B cell (primary cell): ENCODE measurements around the gene ABCB6. TPM values are rescaled to one million over a fixed set of nuclear protein-coding genes. Genes with fewer than 3 reads are reported as not detected.

Experiments
- ATAC-seq: fragments of 200-7000 bp; cut with Tn5 transposase; one replicate; pipeline ENCODE4 v1.10.0; 2021; ENCODE audit warnings: low read depth, mild to moderate bottlenecking, moderate number of reproducible peaks, moderate library complexity
- CTCF ChIA-PET: fragments of 350-600 bp; sonication (Branson Sonifier 250); formaldehyde crosslinking; loops from one replicate; lab custom pipeline; 2021; ENCODE audit warnings: antibody characterized with exemption, inconsistent platforms; lab: Charles Lee
- POLR2A ChIA-PET: fragments of 350-600 bp; sonication (Branson Sonifier 250); formaldehyde crosslinking; loops from one replicate; lab custom pipeline; 2021; ENCODE audit warnings: antibody characterized with exemption; lab: Charles Lee
- DNase-seq: peaks from one replicate; pipeline ENCODE4 v3.0.0; 2013
- H2AFZ ChIP-seq: 2 replicates; pipeline ENCODE4 v1.6.1; 2012; ENCODE audit warnings: mild to moderate bottlenecking, low read depth, low read length; ENCODE audit not compliant: insufficient read depth, poor library complexity, severe bottlenecking
- H3K27ac ChIP-seq, 2 donors: 1 replicate in 1 of 2; 2 replicates in 1 of 2; pipeline ENCODE4 v1.5.1; 2012 to 2013; ENCODE audit warnings: low read length in 2 of 2, mild to moderate bottlenecking in 2 of 2, moderate library complexity in 1 of 2
- H3K27me3 ChIP-seq, 4 experiments: fragments of 200-600 bp in 1 of 4; sonication (generic) in 1 of 4; replicated peaks in 1 of 4; 1 replicate in 2 of 4; 2 replicates in 2 of 4; pipeline versions ENCODE4 v1.6.1 to v1.7.0; 2013 to 2016; ENCODE audit warnings: low read length in 3 of 4, mild to moderate bottlenecking in 2 of 4, mixed read lengths in 1 of 4, moderate library complexity in 1 of 4; ENCODE audit not compliant: insufficient read depth in 4 of 4, control insufficient read depth in 3 of 4; ENCODE audit errors: control extremely low read depth in 1 of 4
- H3K36me3 ChIP-seq, 2 experiments: replicated peaks in 1 of 2; 1 replicate in 1 of 2; 2 replicates in 1 of 2; pipeline versions ENCODE4 v1.6.1 to v1.7.1; 2013; ENCODE audit warnings: low read length in 1 of 2; ENCODE audit not compliant: insufficient read depth in 2 of 2, control insufficient read depth in 1 of 2; ENCODE audit errors: control extremely low read depth in 1 of 2, extremely low read depth in 1 of 2
- H3K4me1 ChIP-seq, 2 donors: fragments of 200-600 bp in 1 of 2; sonication (generic) in 1 of 2; 1 replicate in 1 of 2; 2 replicates in 1 of 2; pipeline versions ENCODE4 v1.5.1 to v1.6.1; 2013 to 2017; ENCODE audit warnings: low read length in 2 of 2; ENCODE audit not compliant: control insufficient read depth in 2 of 2, insufficient read depth in 2 of 2
- H3K4me2 ChIP-seq: replicated peaks from 2 replicates; pipeline ENCODE3; 2012; ENCODE audit warnings: mild to moderate bottlenecking, low read depth, low read length; ENCODE audit not compliant: poor library complexity, severe bottlenecking
- H3K4me3 ChIP-seq, 5 experiments: fragments of 200-600 bp in 1 of 5; sonication (generic) in 1 of 5; 1 replicate in 3 of 5; 2 replicates in 2 of 5; pipeline versions ENCODE4 v1.5.1 to v1.7.0; 2011 to 2016; ENCODE audit warnings: low read length in 4 of 5, mild to moderate bottlenecking in 4 of 5, low read depth in 2 of 5, control low read depth in 1 of 5, moderate library complexity in 1 of 5; ENCODE audit not compliant: insufficient read depth in 1 of 5; ENCODE audit errors: control extremely low read depth in 1 of 5, extremely low read depth in 1 of 5
- H3K79me2 ChIP-seq: fragments of 200-600 bp; sonication (generic); one replicate; pipeline ENCODE4 v1.6.0; 2016; ENCODE audit warnings: low read length; ENCODE audit not compliant: control insufficient read depth, insufficient read depth
- H3K9ac ChIP-seq: fragments of 200-600 bp; sonication (generic); 2 replicates; pipeline ENCODE4 v1.6.1; 2017; ENCODE audit warnings: mild to moderate bottlenecking, low read length, moderate library complexity
- H3K9me3 ChIP-seq, 3 donors: one replicate each; pipeline versions ENCODE4 v1.6.1 to v1.7.1; 2013; ENCODE audit warnings: low read length in 2 of 3; ENCODE audit not compliant: control insufficient read depth in 2 of 3, insufficient read depth in 1 of 3; ENCODE audit errors: control extremely low read depth in 1 of 3
- H4K20me1 ChIP-seq: 2 replicates; pipeline ENCODE4 v1.6.0; 2012; ENCODE audit warnings: mild to moderate bottlenecking, low read length; ENCODE audit not compliant: insufficient read depth, control insufficient read depth, poor library complexity, severe bottlenecking
- H3K27ac Mint-ChIP-seq: one replicate; pipeline ENCODE4 v1.8.0; 2021; ENCODE audit warnings: mixed read lengths
- H3K27me3 Mint-ChIP-seq: one replicate; pipeline ENCODE4 v1.8.0; 2021; ENCODE audit warnings: mixed read lengths
- H3K4me1 Mint-ChIP-seq: one replicate; pipeline ENCODE4 v1.8.0; 2021; ENCODE audit warnings: mixed read lengths
- H3K4me3 Mint-ChIP-seq: one replicate; pipeline ENCODE4 v1.8.0; 2021; ENCODE audit warnings: mixed read lengths
- H3K9me3 Mint-ChIP-seq: one replicate; pipeline ENCODE4 v1.8.0; 2022; ENCODE audit warnings: mixed read lengths; ENCODE audit not compliant: insufficient read depth
- CTCF ChIP-seq: fragments of 200-600 bp; IDR thresholded peaks from one replicate; pipeline ENCODE4 v1.8.0; 2022; ENCODE audit warnings: antibody characterized with exemption, mild to moderate bottlenecking
- EZH2 ChIP-seq: IDR thresholded peaks from 2 replicates; pipeline ENCODE4 v1.6.1; 2012; ENCODE audit warnings: borderline replicate concordance, low read depth, mild to moderate bottlenecking, moderate library complexity, low read length; ENCODE audit not compliant: insufficient read depth, poor library complexity, severe bottlenecking
- WGBS: methylation state at CpG from one replicate; pipeline ENCODE4 v1.1.5; 2013; ENCODE audit warnings: missing lambda C conversion rate; ENCODE audit not compliant: insufficient coverage; 5-methylcytosine and 5-hydroxymethylcytosine counted together
- intact Hi-C: fragments of 100-400 bp; cut with micrococcal nuclease; formaldehyde crosslinking; loops from one replicate; pipeline ENCODE4 v1.10.0; 2022
- polyA plus RNA-seq: library from polyadenylated mRNA; depleted of rRNA; stranded (reverse); fragments of >200 nt; gene quantifications from 2 replicates; pipeline ENCODE4 v1.2.3, GENCODE V29; 2012
- total RNA-seq, 2 donors: library from RNA; stranded (reverse); fragments of 120-200 nt in 1 of 2; gene quantifications; 1 replicate in 1 of 2; 2 replicates in 1 of 2; pipeline versions ENCODE4 v1.2.3 to v1.2.4, GENCODE V29; 2013 to 2022

Gene ABCB6
- total and polyA plus RNA-seq, 2 donors (not counting 1 experiment from before 2014, with no cell fraction given), result 10.5 to 15.3 TPM

DNA sequence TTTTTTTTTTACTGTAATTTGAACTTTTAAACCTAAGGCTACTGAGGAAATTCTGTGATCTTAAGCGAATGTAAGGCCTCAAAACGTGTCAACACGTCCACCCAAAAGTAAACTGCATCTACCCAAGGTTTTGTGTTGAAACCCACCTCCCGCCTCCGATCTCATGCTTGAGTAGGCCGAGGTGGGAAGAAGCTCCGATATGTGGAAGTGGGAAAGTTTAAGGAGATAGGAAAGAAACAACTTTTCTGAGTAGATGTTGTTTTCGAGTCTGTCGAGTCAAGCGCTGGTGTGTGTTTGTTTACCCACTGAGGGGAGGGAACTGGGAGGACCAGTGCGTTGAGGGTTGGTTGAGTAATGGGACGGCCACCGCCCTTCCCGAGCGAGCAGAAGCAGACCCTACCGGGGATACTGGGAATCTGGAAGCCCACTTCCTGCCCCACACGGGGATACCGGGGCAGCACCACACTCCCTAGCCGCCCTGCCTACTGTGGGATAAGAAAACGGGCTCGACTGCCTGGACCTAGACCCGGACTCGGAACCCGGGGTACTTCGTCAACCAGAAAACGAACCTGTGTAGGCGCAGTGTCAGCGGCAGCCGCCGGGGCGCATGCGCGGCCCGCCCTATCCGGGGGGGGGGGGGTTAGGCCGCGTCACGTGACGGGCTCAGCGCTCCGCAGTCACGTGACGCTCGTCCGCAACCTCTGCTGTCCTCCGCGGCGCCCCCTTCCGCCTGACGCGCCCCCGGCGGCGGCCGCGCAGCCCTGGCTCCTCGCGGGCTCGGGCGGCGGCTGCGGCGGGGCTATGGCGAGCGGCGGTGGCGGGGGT is 41.0 kb downstream of the ABCB6 start, which contains the start of gene RETREG2:
Gene RETREG2, plus strand, starts transcription at position 724 of the 825 bp plus-strand sequence. Its CDS starts 78 bp downstream, at position 802.
- CTCF ChIA-PET, result interaction anchor here (1.0 to 8.6 kb wide), 4 partner anchors 18 to 119 kb away, joined by 3 to 136 read pairs (median 12); partner anchors contain the start of genes NHEJ1 and TUBA4A
- H3K4me1 ChIP-seq, result peaks cover 17 to 48% of the 10 kb centered on the region in 2 donors
- under 1% methylated on average over 62 of the region's 67 CpGs for WGBS

More for the DNA sequence above, 41.0 kb downstream of the ABCB6 start, which contains the start of gene RETREG2:
- Mint-ChIP-seq H3K4me3 (peak within 1 kb of the TSS; percentile 99), H3K27ac (peak within 1 kb of the TSS; percentile 99), H3K27me3 (no peaks in the 10 kb centered on the region), H3K4me1 (peaks cover 46% of the 10 kb centered on the region), H3K9me3 (no peaks in the 10 kb centered on the region)
- Histone ChIP-seq H3K4me3 (peak within 1 kb of the TSS; percentile 87 to 97 (median 95)), H3K36me3 (peaks cover 3 to 58% of the 10 kb centered on the region in 2 experiments), H3K79me2 (peaks cover 56% of the 10 kb centered on the region), H3K27ac (peak within 1 kb of the TSS; percentile 94 to 97), H3K9ac (peak within 1 kb of the TSS; percentile 97), H3K4me2 (peak within 1 kb of the TSS; percentile 83), H4K20me1 (peaks cover 60% of the 10 kb centered on the region), H3K9me3 (no peaks in the 10 kb centered on the region), H2AFZ (peak within 1 kb of the TSS; percentile 83), H3K27me3 (no peaks in the 10 kb centered on the region)
- DNase-seq (peak; percentile 97), ATAC-seq (peak; percentile 44)
- intact Hi-C loops, result loop anchor here (1.0 to 5.0 kb wide), 11 partner anchors 29 to 960 kb away; partner anchors contain the start of genes ABCB6, ARPC2, CNOT9 and GLB1L
- TF ChIP-seq EZH2 (no peak), CTCF (peak; percentile 55)
- POLR2A ChIA-PET, result interaction anchor here (0.5 to 4.0 kb wide), 10 partner anchors 13 to 297 kb away, joined by 3 to 46 read pairs (median 4); partner anchors contain the start of genes ANKZF1, ATG9A, DNAJB2 and TUBA4A
